Smooth muscle cell (in vitro differentiated cells): ENCODE data around the gene URB1. TPM values are rescaled to one million over a fixed set of nuclear protein-coding genes. Genes with fewer than 3 reads are reported as not detected.
A peak's percentile ranks its signal among the peaks of the same experiment; 100 is the strongest.

Experiments used
- DNase-seq: peaks from one replicate; lab custom pipeline; 2025; ENCODE audit not compliant: unreplicated experiment; lab: John Stamatoyannopoulos, UW
- H2AFZ ChIP-seq: fragments of 200-600 bp; sonication (generic); 2 replicates; pipeline ENCODE4 v1.6.0; 2016; ENCODE audit warnings: antibody characterized with exemption, low read depth, mild to moderate bottlenecking
- H3F3A ChIP-seq: fragments of 200-600 bp; sonication (generic); 2 replicates; pipeline ENCODE4 v1.6.0; 2017; ENCODE audit warnings: antibody characterized with exemption, low read depth
- H3K27ac ChIP-seq: fragments of 200-600 bp; sonication (generic); 2 replicates; pipeline ENCODE4 v1.5.1; 2016; ENCODE audit warnings: low read depth, mild to moderate bottlenecking
- H3K27me3 ChIP-seq: fragments of 200-600 bp; sonication (generic); 2 replicates; pipeline ENCODE4 v1.6.1; 2016; ENCODE audit warnings: low read depth, mild to moderate bottlenecking
- H3K36me3 ChIP-seq: fragments of 200-600 bp; sonication (generic); 2 replicates; pipeline ENCODE4 v1.5.1; 2016; ENCODE audit warnings: low read depth
- H3K4me1 ChIP-seq: fragments of 200-600 bp; sonication (generic); 2 replicates; pipeline ENCODE4 v1.5.1; 2016; ENCODE audit warnings: low read depth
- H3K4me2 ChIP-seq: fragments of 200-600 bp; sonication (generic); 2 replicates; pipeline ENCODE4 v1.6.0; 2016; ENCODE audit warnings: mild to moderate bottlenecking
- H3K4me3 ChIP-seq: fragments of 200-600 bp; sonication (generic); 2 replicates; pipeline ENCODE4 v1.5.1; 2016; ENCODE audit warnings: mild to moderate bottlenecking
- H3K79me2 ChIP-seq: fragments of 200-600 bp; sonication (generic); 2 replicates; pipeline ENCODE4 v1.6.0; 2016; ENCODE audit warnings: low read depth, mild to moderate bottlenecking
- H3K9ac ChIP-seq: fragments of 200-600 bp; sonication (generic); 2 replicates; pipeline ENCODE4 v1.6.0; 2016; ENCODE audit warnings: low read depth
- H3K9me3 ChIP-seq: fragments of 200-600 bp; sonication (generic); replicated peaks from 2 replicates; pipeline ENCODE4 v1.5.1; 2016; ENCODE audit warnings: low read depth
- H4K20me1 ChIP-seq: fragments of 200-600 bp; sonication (generic); 2 replicates; pipeline ENCODE4 v1.6.0; 2016; ENCODE audit warnings: low read depth
- CTCF ChIP-seq: fragments of 200-600 bp; sonication (generic); IDR thresholded peaks from 2 replicates; pipeline ENCODE4 v1.5.1; 2017; ENCODE audit warnings: borderline replicate concordance, mild to moderate bottlenecking, antibody characterized with exemption; ENCODE audit not compliant: insufficient read depth, poor library complexity, severe bottlenecking
- WGBS: methylation state at CpG from one replicate; pipeline ENCODE4 v1.1.7; 2016; ENCODE audit warnings: low lambda C conversion rate; 5-methylcytosine and 5-hydroxymethylcytosine counted together
- polyA plus RNA-seq: library from polyadenylated mRNA; unstranded; fragments of >200 nt; fragmentation: Nextera tagmentation; extraction: Ambion mirVana; gene quantifications from 2 replicates; pipeline ENCODE4 v1.2.1, GENCODE V29; 2016
- total RNA-seq: library from RNA; depleted of rRNA; stranded (reverse); fragments of >200 nt; gene quantifications from 2 replicates; pipeline ENCODE4 v1.2.3, GENCODE V29; 2014

Gene URB1
- total and polyA plus RNA-seq, 2 experiments from 2014 or later: 2.8 to 6.2 TPM

GRCh38 chr21:32424191-32424535 lies 31.4 kb upstream of the URB1 start:
- H3K79me2 ChIP-seq: no peaks in the 10 kb centered on the region
- H3K4me2 ChIP-seq: no peak overlapping the region
- no peaks in the 10 kb centered on the region for H3K4me1 ChIP-seq
- no peak overlapping the region for H3K9ac ChIP-seq
- H4K20me1 ChIP-seq: no peaks in the 10 kb centered on the region
- DNase-seq: no peak
- no peak overlapping the region for H2AFZ ChIP-seq
- H3F3A ChIP-seq: peaks cover 8% of the 10 kb centered on the region
- no peaks in the 10 kb centered on the region for H3K27me3 ChIP-seq
- WGBS: 66% methylated on average over 2 of the region's 2 CpGs
- peak overlapping the region; percentile 13 for H3K27ac ChIP-seq
- H3K4me3 ChIP-seq: no peak overlapping the region
- H3K36me3 ChIP-seq: no peaks in the 10 kb centered on the region
- no peaks in the 10 kb centered on the region for H3K9me3 ChIP-seq
- TF ChIP-seq CTCF: no peak

- peak overlapping the region; percentile 21 for H3K4me2 ChIP-seq
- no peaks in the 10 kb centered on the region for H3K79me2 ChIP-seq
- H3K27ac ChIP-seq: peak overlapping the region; percentile 13
Observed at GRCh38 chr21:32423320-32424190, 30.7 kb upstream of the URB1 start.

GRCh38 chr21:32422064-32422463 lies 29.3 kb upstream of the URB1 start:
- no peaks in the 10 kb centered on the region for H3K27me3 ChIP-seq
- no peaks in the 10 kb centered on the region for H3K36me3 ChIP-seq
- H3K27ac ChIP-seq: no peak overlapping the region
- H3F3A ChIP-seq: no peaks in the 10 kb centered on the region
- no peaks in the 10 kb centered on the region for H3K4me1 ChIP-seq
- WGBS: 98% methylated on average over 2 of the region's 2 CpGs
- H3K9ac ChIP-seq: no peak overlapping the region
- H2AFZ ChIP-seq: no peak overlapping the region
- TF ChIP-seq CTCF: no peak
- H3K4me2 ChIP-seq: no peak overlapping the region
- no peak overlapping the region for H3K4me3 ChIP-seq
- DNase-seq: no peak
- no peaks in the 10 kb centered on the region for H3K79me2 ChIP-seq
- no peaks in the 10 kb centered on the region for H4K20me1 ChIP-seq
- H3K9me3 ChIP-seq: no peaks in the 10 kb centered on the region

More at GRCh38 chr21:32423320-32424190, 30.7 kb upstream of the URB1 start:
- Histone ChIP-seq H2AFZ (no peak overlapping the region), H3K27me3 (no peaks in the 10 kb centered on the region), H3K9me3 (no peaks in the 10 kb centered on the region), H3K4me3 (no peak overlapping the region), H3K36me3 (no peaks in the 10 kb centered on the region), H3K4me1 (no peaks in the 10 kb centered on the region), H4K20me1 (no peaks in the 10 kb centered on the region), H3K9ac (no peak overlapping the region), H3F3A (peaks cover 6% of the 10 kb centered on the region)
- DNase-seq: no peak
- 77% methylated on average over 9 of the region's 9 CpGs for WGBS
- no peak for TF ChIP-seq CTCF

GRCh38 chr21:32418146-32418545 lies 25.3 kb upstream of the URB1 start:
- Histone ChIP-seq H2AFZ (no peak overlapping the region), H3K27me3 (peaks cover 15% of the 10 kb centered on the region), H4K20me1 (no peaks in the 10 kb centered on the region), H3K4me2 (no peak overlapping the region), H3K4me1 (peaks cover 16% of the 10 kb centered on the region), H3K36me3 (no peaks in the 10 kb centered on the region), H3F3A (peaks cover 5% of the 10 kb centered on the region), H3K9ac (no peak overlapping the region), H3K79me2 (no peaks in the 10 kb centered on the region), H3K27ac (no peak overlapping the region), H3K4me3 (no peak overlapping the region), H3K9me3 (no peaks in the 10 kb centered on the region)
- DNase-seq: no peak
- TF ChIP-seq CTCF: no peak
- 31% methylated on average over 4 of the region's 4 CpGs for WGBS
